Tibial nerve (tissue), 4 donors: ENCODE results near the gene CLIP1. TPM values are rescaled to one million over a fixed set of nuclear protein-coding genes. Genes with fewer than 3 reads are reported as not detected.

Source experiments
- DNase-seq, 2 donors: peaks; one replicate each; pipeline ENCODE4 v3.0.0-alpha.2; 2019; ENCODE audit warnings: low spot score in 2 of 2
- H3K27ac ChIP-seq, 4 donors: fragments of 200-600 bp; sonication (generic) in 3 of 4; one replicate each; pipeline ENCODE4 v1.5.1; 2017 to 2019; ENCODE audit warnings: mild to moderate bottlenecking in 1 of 4
- H3K27me3 ChIP-seq, 2 donors: fragments of 200-600 bp; sonication (generic) in 1 of 2; one replicate each; pipeline versions ENCODE4 v1.5.1 to v1.6.0; 2017 to 2019
- H3K36me3 ChIP-seq, 3 donors: fragments of 200-600 bp; sonication (generic); one replicate each; pipeline ENCODE4 v1.5.1; 2018 to 2019
- H3K4me1 ChIP-seq, 4 donors: fragments of 200-600 bp; sonication (generic) in 3 of 4; one replicate each; pipeline ENCODE4 v1.5.1; 2017 to 2019
- H3K4me3 ChIP-seq, 4 donors: fragments of 200-600 bp; sonication (generic) in 3 of 4; one replicate each; pipeline ENCODE4 v1.5.1; 2017 to 2019; ENCODE audit warnings: mild to moderate bottlenecking in 1 of 4, moderate library complexity in 1 of 4
- H3K9me3 ChIP-seq, 4 donors: fragments of 200-600 bp; sonication (generic) in 3 of 4; one replicate each; pipeline ENCODE4 v1.5.1; 2017 to 2019
- EP300 ChIP-seq, 2 donors: sonication (generic); formaldehyde crosslinking; IDR thresholded peaks; one replicate each; pipeline ENCODE4 v1.6.1; 2017; ENCODE audit warnings: antibody characterized with exemption in 2 of 2, mild to moderate bottlenecking in 1 of 2
- POLR2A ChIP-seq, 2 donors: fragments of 450-650 bp; IDR thresholded peaks; one replicate each; pipeline ENCODE4 v1.6.1; 2017; ENCODE audit warnings: antibody characterized with exemption in 2 of 2, mild to moderate bottlenecking in 2 of 2, moderate library complexity in 2 of 2
- WGBS, 2 donors: methylation state at CpG; one replicate each; pipeline ENCODE4 v1.1.5; 2018; 5-methylcytosine and 5-hydroxymethylcytosine counted together
- total RNA-seq, 4 donors: library from RNA; depleted of rRNA; stranded (reverse); fragments of >200 nt; gene quantifications; one replicate each; pipeline ENCODE4 v1.1.0, GENCODE V29; 2016
- TF ChIP-seq, protein P1 (sequence below), 5 experiments: fragments of 200-600 bp in 3 of 5; fragments of 450-650 bp in 2 of 5; sonication (generic) in 3 of 5; IDR thresholded peaks; one replicate each; pipeline ENCODE4 v1.5.1; 2016 to 2019; ENCODE audit warnings: antibody characterized with exemption in 5 of 5, mild to moderate bottlenecking in 3 of 5, moderate library complexity in 2 of 5

The CLIP1 gene
- total RNA-seq, 4 donors from 2014 or later, result 89.2 to 105 (median 90.9) TPM

DNA sequence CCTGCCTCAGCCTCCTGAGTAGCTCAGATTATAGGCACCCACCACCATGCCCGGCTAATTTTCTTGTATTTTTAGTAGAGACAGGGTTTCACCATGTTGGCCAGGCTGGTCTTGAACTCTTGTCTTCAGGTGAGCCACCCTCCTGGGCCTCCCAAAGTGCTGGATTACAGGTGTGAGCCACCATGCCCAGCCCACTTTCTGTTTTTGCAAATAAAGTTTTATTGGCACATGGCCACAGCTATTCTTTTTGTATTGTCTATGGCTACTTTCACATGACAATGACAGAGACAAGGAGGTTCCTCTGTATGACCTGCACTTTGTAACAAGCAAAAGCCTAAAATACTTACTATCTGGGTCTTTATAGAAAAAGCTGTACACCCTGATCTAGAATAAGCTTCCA, 176.9 kb downstream of the CLIP1 start:
- Histone ChIP-seq H3K9me3 (no peaks in the 10 kb centered on the region), H3K27ac (peak overlapping the region in 1 of 4 donors; percentile 1), H3K4me1 (no peaks in the 10 kb centered on the region), H3K36me3 (peaks cover 0 to 82% (median 8%) of the 10 kb centered on the region in 3 donors), H3K27me3 (no peaks in the 10 kb centered on the region), H3K4me3 (no peak overlapping the region)
- TF ChIP-seq, protein P1, sequence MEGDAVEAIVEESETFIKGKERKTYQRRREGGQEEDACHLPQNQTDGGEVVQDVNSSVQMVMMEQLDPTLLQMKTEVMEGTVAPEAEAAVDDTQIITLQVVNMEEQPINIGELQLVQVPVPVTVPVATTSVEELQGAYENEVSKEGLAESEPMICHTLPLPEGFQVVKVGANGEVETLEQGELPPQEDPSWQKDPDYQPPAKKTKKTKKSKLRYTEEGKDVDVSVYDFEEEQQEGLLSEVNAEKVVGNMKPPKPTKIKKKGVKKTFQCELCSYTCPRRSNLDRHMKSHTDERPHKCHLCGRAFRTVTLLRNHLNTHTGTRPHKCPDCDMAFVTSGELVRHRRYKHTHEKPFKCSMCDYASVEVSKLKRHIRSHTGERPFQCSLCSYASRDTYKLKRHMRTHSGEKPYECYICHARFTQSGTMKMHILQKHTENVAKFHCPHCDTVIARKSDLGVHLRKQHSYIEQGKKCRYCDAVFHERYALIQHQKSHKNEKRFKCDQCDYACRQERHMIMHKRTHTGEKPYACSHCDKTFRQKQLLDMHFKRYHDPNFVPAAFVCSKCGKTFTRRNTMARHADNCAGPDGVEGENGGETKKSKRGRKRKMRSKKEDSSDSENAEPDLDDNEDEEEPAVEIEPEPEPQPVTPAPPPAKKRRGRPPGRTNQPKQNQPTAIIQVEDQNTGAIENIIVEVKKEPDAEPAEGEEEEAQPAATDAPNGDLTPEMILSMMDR (IDR thresholded peaks at IDR 0.05), result no peak
- TF ChIP-seq EP300 (IDR thresholded peaks at IDR 0.05), result no peak
- no peak for TF ChIP-seq POLR2A (IDR thresholded peaks at IDR 0.05)
- DNase-seq, result no peak
- 83 to 87% methylated on average over 1 of the region's 1 CpG for WGBS, 2 donors

DNA sequence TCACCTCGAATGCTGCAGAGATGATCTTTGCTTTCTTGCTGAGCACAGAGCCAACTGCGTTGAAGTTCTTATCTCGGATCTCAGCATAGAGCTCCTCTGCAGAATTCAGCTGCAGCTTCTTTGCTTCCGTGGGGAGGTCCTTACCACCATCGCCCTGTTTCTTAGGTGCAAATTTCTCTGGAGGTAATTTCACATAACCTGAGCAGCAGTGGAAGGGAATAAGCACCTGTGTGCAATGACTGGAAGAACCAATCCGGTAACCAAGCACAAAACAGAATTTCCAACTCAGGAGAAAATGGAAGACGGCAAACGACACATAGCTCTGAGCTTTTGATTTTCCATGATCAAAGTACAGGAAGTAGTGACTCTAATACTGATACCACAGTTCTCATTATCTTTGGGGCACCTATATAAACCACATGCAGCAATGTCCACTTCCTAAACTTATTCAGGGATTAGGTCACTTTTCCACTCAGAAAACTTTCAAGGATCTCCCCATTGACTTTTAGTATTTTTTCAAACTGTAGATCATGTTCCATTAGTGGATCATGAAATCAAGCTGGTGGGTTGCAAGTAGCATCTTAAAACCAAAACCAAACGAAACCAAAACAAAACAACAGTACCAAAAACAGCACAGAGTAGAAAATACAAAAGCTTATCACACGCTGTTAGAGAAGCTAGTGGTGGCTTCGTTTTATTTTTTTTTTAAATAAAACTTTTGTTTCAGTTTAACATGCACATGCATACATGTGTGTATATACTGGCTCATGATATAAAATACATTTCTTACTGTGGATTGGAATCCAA, 177.7 kb downstream of the CLIP1 start:
- peaks cover 0 to 82% (median 8%) of the 10 kb centered on the region in 3 donors for H3K36me3 ChIP-seq
- H3K27me3 ChIP-seq, result no peaks in the 10 kb centered on the region
- H3K4me1 ChIP-seq, result no peaks in the 10 kb centered on the region
- H3K27ac ChIP-seq, result peak overlapping the region in 1 of 4 donors; percentile 19
- H3K9me3 ChIP-seq, result no peaks in the 10 kb centered on the region
- no peak for DNase-seq
- TF ChIP-seq, protein P1 (IDR thresholded peaks at IDR 0.05), result no peak
- TF ChIP-seq POLR2A (IDR thresholded peaks at IDR 0.05), result no peak
- no peak for TF ChIP-seq EP300 (IDR thresholded peaks at IDR 0.05)
- no peak overlapping the region for H3K4me3 ChIP-seq
- 90 to 93% methylated on average over 11 of the region's 11 CpGs for WGBS, 2 donors

DNA sequence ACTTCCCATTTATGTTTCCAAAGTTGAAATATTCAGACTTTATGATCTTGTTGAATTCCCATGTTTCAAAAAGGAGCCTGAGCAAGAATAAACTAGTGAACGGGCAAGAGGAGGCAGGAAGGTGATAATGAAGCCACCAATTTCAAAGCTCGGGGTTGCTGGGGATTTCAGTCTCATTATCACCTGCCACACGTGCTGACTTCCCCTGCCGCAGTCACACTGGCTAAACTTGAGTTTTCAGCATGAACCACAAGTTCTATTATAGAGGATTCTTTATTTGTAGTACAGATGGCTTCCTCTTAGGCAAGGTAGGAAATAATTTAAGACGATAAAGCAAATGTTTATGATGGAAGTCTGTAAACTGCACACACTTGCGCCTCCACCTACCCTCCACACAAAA, 178.5 kb downstream of the CLIP1 start:
- Histone ChIP-seq H3K27ac (peak overlapping the region in 1 of 4 donors; percentile 19), H3K4me3 (no peak overlapping the region), H3K27me3 (no peaks in the 10 kb centered on the region), H3K9me3 (no peaks in the 10 kb centered on the region), H3K4me1 (no peaks in the 10 kb centered on the region), H3K36me3 (peaks cover 0 to 82% (median 8%) of the 10 kb centered on the region in 3 donors)
- TF ChIP-seq POLR2A (IDR thresholded peaks at IDR 0.05), result no peak
- TF ChIP-seq, protein P1 (IDR thresholded peaks at IDR 0.05), result no peak
- no peak for TF ChIP-seq EP300 (IDR thresholded peaks at IDR 0.05)
- no peak for DNase-seq
- WGBS, 2 donors, result 91 to 92% methylated on average over 6 of the region's 6 CpGs

DNA sequence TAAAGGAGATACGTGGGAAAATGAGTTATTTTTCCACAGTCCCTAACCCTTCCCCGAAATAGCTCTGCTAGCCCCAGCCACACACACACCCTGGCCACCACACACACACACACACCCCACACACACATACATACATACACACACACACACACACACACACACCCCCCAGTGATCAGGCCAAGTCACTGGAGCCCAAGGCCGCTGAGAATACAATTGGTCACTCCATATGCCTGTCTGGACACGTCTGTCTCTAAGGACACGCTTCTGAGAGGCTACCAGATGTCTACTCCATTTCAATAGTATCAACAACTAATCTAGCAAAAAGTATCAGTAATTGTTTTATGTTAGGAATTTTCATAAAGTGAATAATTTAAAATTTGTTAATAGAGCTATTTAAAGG, 183.6 kb downstream of the CLIP1 start:
- no peak for DNase-seq
- Histone ChIP-seq H3K27ac (no peak overlapping the region), H3K27me3 (no peaks in the 10 kb centered on the region), H3K9me3 (no peaks in the 10 kb centered on the region), H3K36me3 (peaks cover 0 to 98% (median 15%) of the 10 kb centered on the region in 3 donors), H3K4me1 (no peaks in the 10 kb centered on the region), H3K4me3 (no peak overlapping the region)
- TF ChIP-seq EP300 (IDR thresholded peaks at IDR 0.05), result no peak
- TF ChIP-seq POLR2A (IDR thresholded peaks at IDR 0.05), result no peak
- TF ChIP-seq, protein P1 (IDR thresholded peaks at IDR 0.05), result no peak
- WGBS, 2 donors, result 90 to 93% methylated on average over 5 of the region's 5 CpGs

DNA sequence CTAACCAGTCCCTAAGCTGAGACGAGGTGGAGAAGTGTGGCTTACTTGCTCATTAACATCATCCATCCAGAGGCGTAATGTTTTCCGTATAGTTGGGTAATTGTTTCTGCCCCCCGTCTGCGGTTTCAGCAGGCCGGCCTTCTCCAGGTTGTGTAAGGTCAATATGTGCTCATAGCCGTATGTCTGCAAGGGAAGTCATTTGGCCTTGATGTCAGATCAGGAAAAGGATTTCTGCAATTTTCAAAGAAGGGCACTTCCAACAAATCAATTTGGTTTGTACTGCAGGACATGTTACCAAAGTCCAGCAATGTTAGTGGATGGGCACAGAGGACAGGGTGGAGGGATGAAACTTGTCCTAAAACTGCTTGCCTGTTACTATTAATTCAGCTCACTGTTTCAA, 186.7 kb downstream of the CLIP1 start:
- no peaks in the 10 kb centered on the region for H3K9me3 ChIP-seq
- no peaks in the 10 kb centered on the region for H3K4me1 ChIP-seq
- no peak overlapping the region for H3K4me3 ChIP-seq
- peaks cover 2 to 98% (median 22%) of the 10 kb centered on the region in 3 donors for H3K36me3 ChIP-seq
- DNase-seq, result no peak
- no peaks in the 10 kb centered on the region for H3K27me3 ChIP-seq
- 88 to 91% methylated on average over 7 of the region's 7 CpGs for WGBS, 2 donors
- no peak overlapping the region for H3K27ac ChIP-seq
- no peak for TF ChIP-seq EP300 (IDR thresholded peaks at IDR 0.05)
- TF ChIP-seq, protein P1 (IDR thresholded peaks at IDR 0.05), result no peak
- no peak for TF ChIP-seq POLR2A (IDR thresholded peaks at IDR 0.05)
